HepG2 (cell line): ENCODE results near the gene SLC25A20. TPM values are rescaled to one million over a fixed set of nuclear protein-coding genes. Genes with fewer than 3 reads are reported as not detected.

ENCODE experiments used
- ATAC-seq: fragments of 200-7000 bp; cut with Tn5 transposase; 3 replicates; pipeline ENCODE4 v1.9.1; 2020; ENCODE audit warnings: mild to moderate bottlenecking, moderate library complexity
- BruUV-seq: library from RNA; stranded (reverse); fragments of 400-500 nt; replicated peaks from 2 replicates; lab custom pipeline; 2021; lab: Mats Ljungman, UMichigan
- CTCF ChIA-PET: fragments of 300-600 bp; formaldehyde crosslinking; extraction: SDS; loops from one replicate; lab custom pipeline; 2021; ENCODE audit warnings: low total read pairs, inconsistent platforms, low intra/inter-chr PET ratio; lab: Yijun Ruan, JAX
- POLR2A ChIA-PET: fragments of 350-600 bp; sonication (Branson Sonifier 250); formaldehyde crosslinking; loops from one replicate; lab custom pipeline; 2020; ENCODE audit warnings: antibody characterized with exemption, inconsistent platforms; lab: Yijun Ruan, JAX
- DNase-seq: peaks from one replicate; pipeline ENCODE4 v3.0.0-alpha.2; 2015; ENCODE audit warnings: low spot score
- FAIRE-seq: peaks from 3 replicates; lab custom pipeline; 2011; peaks lifted over from hg19 to GRCh38; lab: Jason Lieb, UNC
- H2AFZ ChIP-seq: one replicate; pipeline ENCODE4 v1.6.1; 2011; ENCODE audit warnings: low read length, inconsistent platforms
- H3K27ac ChIP-seq: fragments of 300-600 bp; 3 replicates; pipeline ENCODE4 v1.8.0; 2011; ENCODE audit warnings: mixed run types, mild to moderate bottlenecking, mixed read lengths, low read length, inconsistent platforms; ENCODE audit not compliant: insufficient read depth; ENCODE audit errors: extremely low read length
- H3K27me3 ChIP-seq, 2 experiments: fragments of 200-600 bp in 1 of 2; 2 replicates in 1 of 2; 3 replicates in 1 of 2; pipeline versions ENCODE4 v1.6.0 to v1.8.0; 2011; ENCODE audit warnings: low read length in 2 of 2, mild to moderate bottlenecking in 2 of 2, moderate library complexity in 2 of 2, inconsistent platforms in 1 of 2; ENCODE audit not compliant: insufficient read depth in 2 of 2, control insufficient read depth in 1 of 2
- H3K36me3 ChIP-seq, 2 experiments: fragments of 200-600 bp in 1 of 2; replicated peaks in 1 of 2; 2 replicates in 1 of 2; 3 replicates in 1 of 2; pipeline versions ENCODE4 v1.5.1 to v1.8.0; 2011; ENCODE audit warnings: low read length in 2 of 2, inconsistent platforms in 1 of 2; ENCODE audit not compliant: insufficient read depth in 2 of 2, control insufficient read depth in 1 of 2
- H3K4me1 ChIP-seq: 2 replicates; pipeline ENCODE4 v1.5.1; 2012; ENCODE audit warnings: low read length, inconsistent platforms; ENCODE audit not compliant: insufficient read depth
- H3K4me2 ChIP-seq: 2 replicates; pipeline ENCODE4 v1.6.0; 2011; ENCODE audit warnings: low read depth, low read length, inconsistent platforms
- H3K4me3 ChIP-seq, 3 experiments: fragments of 200-600 bp in 1 of 3; sonication (generic), shearing (Covaris generic) in 1 of 3; replicated peaks in 1 of 3; 2 replicates each; pipeline ENCODE4 v1.5.1; 2011 to 2016; ENCODE audit warnings: low read length in 3 of 3, inconsistent platforms in 2 of 3, low read depth in 2 of 3, mild to moderate bottlenecking in 2 of 3, control low read depth in 1 of 3, mixed read lengths in 1 of 3; ENCODE audit not compliant: insufficient read depth in 1 of 3
- H3K79me2 ChIP-seq: one replicate; pipeline ENCODE4 v1.6.1; 2011; ENCODE audit warnings: low read length, inconsistent platforms; ENCODE audit not compliant: insufficient read depth
- H3K9ac ChIP-seq: 2 replicates; pipeline ENCODE4 v1.6.0; 2011; ENCODE audit warnings: mild to moderate bottlenecking, low read depth, low read length, inconsistent platforms; ENCODE audit not compliant: insufficient read depth
- H3K9me3 ChIP-seq: 2 replicates; pipeline ENCODE4 v1.5.1; 2012; ENCODE audit warnings: mild to moderate bottlenecking, low read length
- H4K20me1 ChIP-seq: 2 replicates; pipeline ENCODE4 v1.6.0; 2011; ENCODE audit warnings: inconsistent platforms, mild to moderate bottlenecking, low read length, moderate library complexity; ENCODE audit not compliant: insufficient read depth
- MZF1 ChIP-seq: sonication (generic); formaldehyde crosslinking; IDR thresholded peaks from 2 replicates; pipeline ENCODE4 v1.8.1; 2023; ENCODE audit warnings: mild to moderate bottlenecking, missing genetic modification reagents, borderline replicate concordance
- ZFP82 ChIP-seq: sonication (generic); formaldehyde crosslinking; IDR thresholded peaks from 2 replicates; pipeline ENCODE4 v1.5.1; 2020; ENCODE audit warnings: mild to moderate bottlenecking, missing genetic modification reagents, borderline replicate concordance
- ZNF317 ChIP-seq: sonication (generic); formaldehyde crosslinking; IDR thresholded peaks from 2 replicates; pipeline ENCODE4 v1.5.0; 2020; ENCODE audit warnings: mild to moderate bottlenecking, missing genetic modification reagents
- ZNF629 ChIP-seq: sonication (generic); formaldehyde crosslinking; conservative IDR thresholded peaks from 2 replicates; pipeline ENCODE4 v1.5.0; 2020; ENCODE audit warnings: missing genetic modification reagents
- WGBS: methylation state at CpG from one replicate; pipeline ENCODE4 v1.1.6; 2017; ENCODE audit warnings: low lambda C conversion rate; 5-methylcytosine and 5-hydroxymethylcytosine counted together
- in situ Hi-C: cut with HindIII; loops from 2 replicates; pipeline ENCODE4 v1.10.0; 2017; ENCODE audit warnings: low pct_unique_long_range_greater_than_20kb; ENCODE audit not compliant: extremely low pct_ligation_motif_present
- intact Hi-C: fragments of 100-400 bp; cut with micrococcal nuclease; formaldehyde crosslinking; loops from one replicate; pipeline ENCODE4 v1.10.0; 2022; ENCODE audit not compliant: unreplicated experiment
- polyA plus RNA-seq, 8 experiments: library from polyadenylated mRNA; depleted of rRNA in 3 of 8; stranded (reverse) in 7 of 8; unstranded in 1 of 8; fragments of >200 nt; fragmentation: Illumina TruSeq in 4 of 8; extraction: Trizol in 4 of 8; gene quantifications; 2 replicates each; pipeline versions ENCODE4 v1.2.1 to v1.2.3, GENCODE V29; 2011 to 2016; ENCODE audit warnings: low read depth in 4 of 8, missing spikeins in 1 of 8, mixed read lengths in 1 of 8; ENCODE audit not compliant: insufficient read depth in 1 of 8
- total RNA-seq, 5 experiments: library from RNA; depleted of rRNA; stranded (reverse); fragments of >200 nt; fragmentation: Illumina TruSeq; extraction: Trizol; gene quantifications; 2 replicates each; pipeline ENCODE4 v1.2.3, GENCODE V29; 2016; ENCODE audit warnings: low read depth in 1 of 5
- TF ChIP-seq, protein P1 (sequence below): IDR thresholded peaks from 2 replicates; pipeline ENCODE4 v1.6.1; 2016

SLC25A20 gene
- total and polyA plus RNA-seq, 2 of the 13 experiments (the other 11 are each of a cell fraction or from before 2014, with no cell fraction given) = 21.1 to 26.6 TPM

GRCh38 chr3:48819234-48820221 is 79.2 kb downstream of the SLC25A20 start:
- Histone ChIP-seq H3K36me3 (no peaks in the 10 kb centered on the region), H3K4me3 (no peak overlapping the region), H3K27me3 (no peaks in the 10 kb centered on the region), H4K20me1 (no peaks in the 10 kb centered on the region), H3K9ac (no peak overlapping the region), H3K9me3 (no peaks in the 10 kb centered on the region), H2AFZ (no peak overlapping the region), H3K4me1 (peaks cover 15% of the 10 kb centered on the region; the same call in 1 of the 2 replicates), H3K4me2 (no peak overlapping the region), H3K79me2 (no peaks in the 10 kb centered on the region), H3K27ac (no peak overlapping the region)
- FAIRE-seq (no peak), ATAC-seq (no peak), DNase-seq (no peak)
- 93% methylated on average over 7 of the region's 7 CpGs for WGBS
- ChIA-PET POLR2A (interaction anchor here (0.6 to 0.9 kb wide), 2 partner anchors 28 to 77 kb away, joined by 3 read pairs; partner anchors contain the start of gene PRKAR2A), CTCF (no interaction called here)
- in situ Hi-C loops (no loop called here), intact Hi-C loops (no loop called here)
- peak; percentile 66 for TF ChIP-seq ZNF629 (CRISPR knock-in tag)
- TF ChIP-seq, protein P1, sequence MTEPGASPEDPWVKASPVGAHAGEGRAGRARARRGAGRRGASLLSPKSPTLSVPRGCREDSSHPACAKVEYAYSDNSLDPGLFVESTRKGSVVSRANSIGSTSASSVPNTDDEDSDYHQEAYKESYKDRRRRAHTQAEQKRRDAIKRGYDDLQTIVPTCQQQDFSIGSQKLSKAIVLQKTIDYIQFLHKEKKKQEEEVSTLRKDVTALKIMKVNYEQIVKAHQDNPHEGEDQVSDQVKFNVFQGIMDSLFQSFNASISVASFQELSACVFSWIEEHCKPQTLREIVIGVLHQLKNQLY (CRISPR knock-in tag) = no peak
- no peak for TF ChIP-seq ZFP82
- no TSS peak for BruUV-seq

DNA sequence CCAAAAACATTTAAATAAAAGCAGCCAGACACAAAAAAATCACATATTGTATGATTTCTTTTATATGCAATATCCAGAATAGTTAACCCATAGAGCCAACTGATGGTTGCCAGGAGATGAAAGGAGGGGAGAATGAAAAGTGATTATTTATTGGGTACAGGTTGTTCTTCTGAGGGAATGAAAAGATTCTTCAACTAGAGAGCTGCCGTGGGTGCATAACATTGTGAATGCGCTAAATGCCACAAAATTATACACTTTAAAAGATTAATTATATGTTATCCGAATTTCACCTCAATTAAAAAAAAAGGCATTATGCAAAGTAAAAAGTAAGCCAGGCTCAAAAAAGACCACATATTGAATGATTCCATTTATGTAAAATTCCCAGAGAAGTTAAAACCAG is 87.2 kb downstream of the SLC25A20 start:
- no peaks in the 10 kb centered on the region for H3K27me3 ChIP-seq
- ATAC-seq (no peak), FAIRE-seq (no peak)
- no peak overlapping the region for H3K9ac ChIP-seq
- POLR2A ChIA-PET = no interaction called here
- no peak overlapping the region for H3K4me2 ChIP-seq
- intact Hi-C loops = no loop called here
- H3K27ac ChIP-seq = no peak overlapping the region
- 95% methylated on average over 3 of the region's 3 CpGs for WGBS
- no TSS peak for BruUV-seq
- TF ChIP-seq MZF1 (no peak), ZNF317 (CRISPR knock-in tag) (no peak)
- TF ChIP-seq, all 625 proteins: peak for 0
- no peak overlapping the region for H2AFZ ChIP-seq
- H3K79me2 ChIP-seq = peaks cover 2% of the 10 kb centered on the region
- in situ Hi-C loops = no loop called here
- no peaks in the 10 kb centered on the region for H3K9me3 ChIP-seq
- no peaks in the 10 kb centered on the region for H3K4me1 ChIP-seq
- no peaks in the 10 kb centered on the region for H4K20me1 ChIP-seq
- DNase-seq = no peak
- H3K36me3 ChIP-seq = no peaks in the 10 kb centered on the region
- CTCF ChIA-PET = no interaction called here
- H3K4me3 ChIP-seq = no peak overlapping the region

Other genes with a start within 250 kb of the SLC25A20 start
- 3.2 and 5.4 TPM in 2 replicates for gene CELSR3, start 236.0 kb downstream of the SLC25A20 start, total RNA-seq (2016; rRNA removed; fragmentation: Illumina TruSeq; extraction: Trizol)
- 6.7 and 8.3 TPM in 2 replicates for gene CELSR3, start 236.0 kb downstream of the SLC25A20 start, polyA plus RNA-seq (2011; rRNA removed)
- 13.5 and 14.3 TPM in 2 replicates for gene NCKIPSD, start 213.0 kb downstream of the SLC25A20 start, total RNA-seq (2016; rRNA removed; fragmentation: Illumina TruSeq; extraction: Trizol)
- 35.2 and 44.2 TPM in 2 replicates for gene NCKIPSD, start 213.0 kb downstream of the SLC25A20 start, polyA plus RNA-seq (2011; rRNA removed)
- gene IP6K2, start 181.7 kb downstream of the SLC25A20 start, total RNA-seq (2016; rRNA removed; fragmentation: Illumina TruSeq; extraction: Trizol) = 65.5 and 85.5 TPM in 2 replicates
- 112 and 115 TPM in 2 replicates for gene IP6K2, start 181.7 kb downstream of the SLC25A20 start, polyA plus RNA-seq (2011; rRNA removed)
- 29.2 and 38.5 TPM in 2 replicates for gene PRKAR2A, start 51.0 kb downstream of the SLC25A20 start, total RNA-seq (2016; rRNA removed; fragmentation: Illumina TruSeq; extraction: Trizol)
- 9.1 and 11.8 TPM in 2 replicates for gene PRKAR2A, start 51.0 kb downstream of the SLC25A20 start, polyA plus RNA-seq (2011; rRNA removed)
- gene ARIH2, start 20.0 kb upstream of the SLC25A20 start, total RNA-seq (2016; rRNA removed; fragmentation: Illumina TruSeq; extraction: Trizol) = 83.3 and 86.9 TPM in 2 replicates
- 64.8 and 74.4 TPM in 2 replicates for gene ARIH2, start 20.0 kb upstream of the SLC25A20 start, polyA plus RNA-seq (2011; rRNA removed)
- not detected in 2 replicates for gene P4HTM, start 91.4 kb upstream of the SLC25A20 start, total RNA-seq (2016; rRNA removed; fragmentation: Illumina TruSeq; extraction: Trizol)
- 0.01 TPM in 1 of 2 replicates, not detected in the other for gene P4HTM, start 91.4 kb upstream of the SLC25A20 start, polyA plus RNA-seq (2011; rRNA removed)
- gene WDR6, start 108.5 kb upstream of the SLC25A20 start, total RNA-seq (2016; rRNA removed; fragmentation: Illumina TruSeq; extraction: Trizol) = 71.2 and 73.4 TPM in 2 replicates
- gene WDR6, start 108.5 kb upstream of the SLC25A20 start, polyA plus RNA-seq (2011; rRNA removed) = 139 and 187 TPM in 2 replicates
- 18.3 and 19.9 TPM in 2 replicates for gene DALRD3, start 119.7 kb upstream of the SLC25A20 start, total RNA-seq (2016; rRNA removed; fragmentation: Illumina TruSeq; extraction: Trizol)
- 31.7 and 36.5 TPM in 2 replicates for gene DALRD3, start 119.7 kb upstream of the SLC25A20 start, polyA plus RNA-seq (2011; rRNA removed)
- 50.0 and 51.9 TPM in 2 replicates for gene NDUFAF3, start 123.2 kb upstream of the SLC25A20 start, total RNA-seq (2016; rRNA removed; fragmentation: Illumina TruSeq; extraction: Trizol)
- 39.0 and 42.0 TPM in 2 replicates for gene NDUFAF3, start 123.2 kb upstream of the SLC25A20 start, polyA plus RNA-seq (2011; rRNA removed)
- 260 and 344 TPM in 2 replicates for gene IMPDH2, start 130.5 kb upstream of the SLC25A20 start, total RNA-seq (2016; rRNA removed; fragmentation: Illumina TruSeq; extraction: Trizol)
- 248 and 252 TPM in 2 replicates for gene IMPDH2, start 130.5 kb upstream of the SLC25A20 start, polyA plus RNA-seq (2011; rRNA removed)
- gene QRICH1, start 195.2 kb upstream of the SLC25A20 start, total RNA-seq (2016; rRNA removed; fragmentation: Illumina TruSeq; extraction: Trizol) = 35.5 and 52.6 TPM in 2 replicates
- 97.3 and 102 TPM in 2 replicates for gene QRICH1, start 195.2 kb upstream of the SLC25A20 start, polyA plus RNA-seq (2011; rRNA removed)
- 307 and 408 TPM in 2 replicates for gene QARS1, start 205.9 kb upstream of the SLC25A20 start, total RNA-seq (2016; rRNA removed; fragmentation: Illumina TruSeq; extraction: Trizol)
- gene QARS1, start 205.9 kb upstream of the SLC25A20 start, polyA plus RNA-seq (2011; rRNA removed) = 327 and 419 TPM in 2 replicates
- gene USP19, start 221.9 kb upstream of the SLC25A20 start, total RNA-seq (2016; rRNA removed; fragmentation: Illumina TruSeq; extraction: Trizol) = 31.7 and 33.8 TPM in 2 replicates
- 28.3 and 36.6 TPM in 2 replicates for gene USP19, start 221.9 kb upstream of the SLC25A20 start, polyA plus RNA-seq (2011; rRNA removed)
- gene LAMB2, start 234.2 kb upstream of the SLC25A20 start, total RNA-seq (2016; rRNA removed; fragmentation: Illumina TruSeq; extraction: Trizol) = 67.9 and 208 TPM in 2 replicates
- gene LAMB2, start 234.2 kb upstream of the SLC25A20 start, polyA plus RNA-seq (2011; rRNA removed) = 443 and 619 TPM in 2 replicates